HCT116 (cell line): Measurements from ENCODE around the gene KLHDC4.

Experiments
- EZH2 ChIP-seq: fragments of 200-600 bp; sonication (generic); IDR thresholded peaks from 2 replicates; pipeline ENCODE4 v1.6.1; 2017; ENCODE audit warnings: antibody characterized with exemption, mixed run types
- EZH2phosphoT487 ChIP-seq: fragments of 200-600 bp; IDR thresholded peaks from 2 replicates; pipeline ENCODE4 v1.6.1; 2018; ENCODE audit warnings: antibody characterized with exemption, borderline replicate concordance
- JUND ChIP-seq: IDR thresholded peaks from 2 replicates; pipeline ENCODE4 v1.6.1; 2012
- TF ChIP-seq, protein P1 (sequence below), 3 experiments: fragments of 200-600 bp in 1 of 3; sonication (generic) in 1 of 3; IDR thresholded peaks in 2 of 3; conservative IDR thresholded peaks in 1 of 3; 2 replicates each; pipeline ENCODE4 v1.5.1; 2012 to 2017; ENCODE audit warnings: low read depth in 2 of 3, low read length in 2 of 3, antibody characterized with exemption in 1 of 3, borderline replicate concordance in 1 of 3, control low read depth in 1 of 3, mild to moderate bottlenecking in 1 of 3, mixed read lengths in 1 of 3, mixed run types in 1 of 3, moderate library complexity in 1 of 3; ENCODE audit not compliant: insufficient read depth in 1 of 3
- TF ChIP-seq, protein P2 (sequence below): IDR thresholded peaks from 2 replicates; pipeline ENCODE4 v1.6.1; 2012
- TF ChIP-seq, protein P3 (sequence below): IDR thresholded peaks from 2 replicates; pipeline ENCODE4 v1.6.1; 2012; ENCODE audit warnings: low read depth

DNA sequence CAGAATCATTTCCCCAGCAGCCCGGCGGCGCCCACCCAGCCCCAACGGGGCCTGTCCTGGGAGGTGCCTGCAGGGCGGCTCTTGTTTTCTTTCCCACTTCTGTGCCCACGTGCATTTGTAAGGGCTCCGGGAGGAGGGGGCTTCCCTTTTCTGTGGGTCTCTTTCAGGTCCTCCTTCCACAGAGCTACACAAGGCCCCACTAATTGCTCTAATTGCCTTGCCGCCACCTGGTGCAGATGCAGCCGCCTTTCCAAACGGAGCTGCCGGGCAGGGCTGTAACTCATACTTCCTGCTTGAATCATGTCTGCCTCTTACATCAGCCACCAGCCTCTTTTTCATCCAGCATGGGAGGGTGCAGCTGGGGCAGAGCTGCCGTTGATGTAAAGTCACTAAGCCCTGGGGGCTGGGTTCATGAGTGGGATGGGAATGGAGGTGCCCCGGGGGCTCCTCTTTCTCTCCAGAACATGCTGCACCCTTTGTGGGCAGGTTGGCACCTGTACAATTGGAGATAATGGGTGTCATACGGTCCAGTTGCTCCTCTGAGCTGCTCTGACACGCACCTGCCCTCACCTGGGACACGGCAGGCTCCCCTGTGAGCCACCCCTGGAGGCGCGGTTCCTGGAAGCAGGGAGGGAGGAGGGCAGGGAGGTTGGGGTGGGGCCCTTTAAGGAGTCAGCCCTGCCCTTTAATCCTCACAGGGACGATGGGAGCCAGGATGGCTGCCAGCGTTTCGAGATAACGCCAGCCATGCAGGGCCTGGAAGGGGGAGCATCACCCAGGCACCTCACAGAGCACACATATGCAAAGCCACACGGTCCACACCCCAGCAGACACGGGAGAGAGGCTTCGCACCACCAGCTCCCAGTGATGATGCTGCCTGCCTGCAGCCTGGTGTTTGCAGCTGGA is 41.1 kb upstream of the KLHDC4 start:
- TF ChIP-seq EZH2 = no peak
- TF ChIP-seq, protein P1, sequence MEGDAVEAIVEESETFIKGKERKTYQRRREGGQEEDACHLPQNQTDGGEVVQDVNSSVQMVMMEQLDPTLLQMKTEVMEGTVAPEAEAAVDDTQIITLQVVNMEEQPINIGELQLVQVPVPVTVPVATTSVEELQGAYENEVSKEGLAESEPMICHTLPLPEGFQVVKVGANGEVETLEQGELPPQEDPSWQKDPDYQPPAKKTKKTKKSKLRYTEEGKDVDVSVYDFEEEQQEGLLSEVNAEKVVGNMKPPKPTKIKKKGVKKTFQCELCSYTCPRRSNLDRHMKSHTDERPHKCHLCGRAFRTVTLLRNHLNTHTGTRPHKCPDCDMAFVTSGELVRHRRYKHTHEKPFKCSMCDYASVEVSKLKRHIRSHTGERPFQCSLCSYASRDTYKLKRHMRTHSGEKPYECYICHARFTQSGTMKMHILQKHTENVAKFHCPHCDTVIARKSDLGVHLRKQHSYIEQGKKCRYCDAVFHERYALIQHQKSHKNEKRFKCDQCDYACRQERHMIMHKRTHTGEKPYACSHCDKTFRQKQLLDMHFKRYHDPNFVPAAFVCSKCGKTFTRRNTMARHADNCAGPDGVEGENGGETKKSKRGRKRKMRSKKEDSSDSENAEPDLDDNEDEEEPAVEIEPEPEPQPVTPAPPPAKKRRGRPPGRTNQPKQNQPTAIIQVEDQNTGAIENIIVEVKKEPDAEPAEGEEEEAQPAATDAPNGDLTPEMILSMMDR (IDR thresholded peaks at IDR 0.05 in 2 of 3, conservative IDR thresholded peaks at IDR 0.05 in 1 of 3; ENCODE audit: borderline replicate concordance in 1 of 3, insufficient read depth in 1 of 3, low read depth in 2 of 3, low read length in 2 of 3) = no peak
- TF ChIP-seq, protein P2, sequence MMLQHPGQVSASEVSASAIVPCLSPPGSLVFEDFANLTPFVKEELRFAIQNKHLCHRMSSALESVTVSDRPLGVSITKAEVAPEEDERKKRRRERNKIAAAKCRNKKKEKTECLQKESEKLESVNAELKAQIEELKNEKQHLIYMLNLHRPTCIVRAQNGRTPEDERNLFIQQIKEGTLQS = no peak
- TF ChIP-seq, protein P3, sequence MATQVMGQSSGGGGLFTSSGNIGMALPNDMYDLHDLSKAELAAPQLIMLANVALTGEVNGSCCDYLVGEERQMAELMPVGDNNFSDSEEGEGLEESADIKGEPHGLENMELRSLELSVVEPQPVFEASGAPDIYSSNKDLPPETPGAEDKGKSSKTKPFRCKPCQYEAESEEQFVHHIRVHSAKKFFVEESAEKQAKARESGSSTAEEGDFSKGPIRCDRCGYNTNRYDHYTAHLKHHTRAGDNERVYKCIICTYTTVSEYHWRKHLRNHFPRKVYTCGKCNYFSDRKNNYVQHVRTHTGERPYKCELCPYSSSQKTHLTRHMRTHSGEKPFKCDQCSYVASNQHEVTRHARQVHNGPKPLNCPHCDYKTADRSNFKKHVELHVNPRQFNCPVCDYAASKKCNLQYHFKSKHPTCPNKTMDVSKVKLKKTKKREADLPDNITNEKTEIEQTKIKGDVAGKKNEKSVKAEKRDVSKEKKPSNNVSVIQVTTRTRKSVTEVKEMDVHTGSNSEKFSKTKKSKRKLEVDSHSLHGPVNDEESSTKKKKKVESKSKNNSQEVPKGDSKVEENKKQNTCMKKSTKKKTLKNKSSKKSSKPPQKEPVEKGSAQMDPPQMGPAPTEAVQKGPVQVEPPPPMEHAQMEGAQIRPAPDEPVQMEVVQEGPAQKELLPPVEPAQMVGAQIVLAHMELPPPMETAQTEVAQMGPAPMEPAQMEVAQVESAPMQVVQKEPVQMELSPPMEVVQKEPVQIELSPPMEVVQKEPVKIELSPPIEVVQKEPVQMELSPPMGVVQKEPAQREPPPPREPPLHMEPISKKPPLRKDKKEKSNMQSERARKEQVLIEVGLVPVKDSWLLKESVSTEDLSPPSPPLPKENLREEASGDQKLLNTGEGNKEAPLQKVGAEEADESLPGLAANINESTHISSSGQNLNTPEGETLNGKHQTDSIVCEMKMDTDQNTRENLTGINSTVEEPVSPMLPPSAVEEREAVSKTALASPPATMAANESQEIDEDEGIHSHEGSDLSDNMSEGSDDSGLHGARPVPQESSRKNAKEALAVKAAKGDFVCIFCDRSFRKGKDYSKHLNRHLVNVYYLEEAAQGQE = no peak
- TF ChIP-seq JUND = no peak
- no peak for TF ChIP-seq EZH2phosphoT487
